SH-SY5Y (cell line): Measurements from ENCODE around the gene BLOC1S4.

Experiments used
- GATA2 ChIP-seq: IDR thresholded peaks from 2 replicates; pipeline ENCODE4 v1.6.1; 2011; ENCODE audit warnings: mild to moderate bottlenecking, low read depth, low read length
- GATA3 ChIP-seq: IDR thresholded peaks from 2 replicates; pipeline ENCODE4 v1.6.1; 2011; ENCODE audit warnings: low read depth, mild to moderate bottlenecking, low read length, moderate library complexity

Gene BLOC1S4

DNA sequence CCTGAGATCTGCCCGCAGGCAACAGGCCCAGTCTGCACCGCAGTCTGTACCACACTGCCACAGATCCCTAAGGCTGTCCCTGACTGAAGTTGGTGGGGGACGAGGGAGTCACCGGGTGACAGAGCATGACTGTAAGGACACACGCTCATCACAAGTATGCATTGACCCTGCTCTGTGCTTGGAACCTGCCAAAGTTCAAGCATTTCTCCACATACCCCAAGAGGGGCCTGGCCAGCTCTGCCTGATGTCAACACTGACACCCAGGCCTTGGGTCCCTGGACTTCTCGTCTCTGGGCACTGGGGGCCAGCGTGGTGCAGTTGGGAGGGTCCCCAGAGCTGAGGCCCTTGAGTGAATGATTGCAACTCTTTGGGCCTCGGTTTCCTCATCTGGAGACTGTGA is 7.9 kb downstream of the BLOC1S4 start:
- TF ChIP-seq GATA2 (no peak), GATA3 (no peak)

DNA sequence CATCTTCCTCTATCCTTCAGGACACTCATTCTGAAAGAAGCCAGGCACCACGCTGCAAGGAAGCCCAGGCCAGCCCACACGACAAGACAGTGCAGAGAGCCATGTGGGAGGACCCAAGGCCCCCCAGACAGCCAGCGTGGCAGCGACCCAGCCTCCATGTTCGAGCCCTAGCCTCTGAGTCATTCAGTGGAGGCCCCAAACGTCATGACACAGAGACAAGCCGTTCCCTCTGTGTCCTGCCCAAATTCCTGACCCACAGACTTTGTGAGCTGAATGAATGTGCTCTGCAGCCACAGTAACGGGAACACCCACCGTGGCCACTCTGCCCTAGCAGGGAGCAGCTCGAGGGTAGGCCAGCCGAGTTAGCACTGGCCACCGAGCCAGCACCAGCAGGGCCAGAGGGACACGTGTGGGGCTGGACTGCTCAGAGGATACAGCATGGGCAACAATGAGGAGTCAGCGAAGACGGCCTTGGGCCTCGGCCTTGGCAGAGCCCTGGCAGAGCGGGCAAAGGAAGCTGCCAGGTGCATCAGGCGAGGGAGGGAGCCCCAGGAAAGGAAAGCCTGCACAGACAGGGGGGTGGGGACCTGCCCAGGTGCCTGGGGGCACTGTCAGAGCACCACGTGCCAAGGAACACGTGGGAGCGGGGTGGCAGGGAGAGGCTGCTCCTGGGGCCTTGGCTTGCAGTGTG is 8.6 kb downstream of the BLOC1S4 start:
- TF ChIP-seq GATA2, result no peak
- no peak for TF ChIP-seq GATA3

DNA sequence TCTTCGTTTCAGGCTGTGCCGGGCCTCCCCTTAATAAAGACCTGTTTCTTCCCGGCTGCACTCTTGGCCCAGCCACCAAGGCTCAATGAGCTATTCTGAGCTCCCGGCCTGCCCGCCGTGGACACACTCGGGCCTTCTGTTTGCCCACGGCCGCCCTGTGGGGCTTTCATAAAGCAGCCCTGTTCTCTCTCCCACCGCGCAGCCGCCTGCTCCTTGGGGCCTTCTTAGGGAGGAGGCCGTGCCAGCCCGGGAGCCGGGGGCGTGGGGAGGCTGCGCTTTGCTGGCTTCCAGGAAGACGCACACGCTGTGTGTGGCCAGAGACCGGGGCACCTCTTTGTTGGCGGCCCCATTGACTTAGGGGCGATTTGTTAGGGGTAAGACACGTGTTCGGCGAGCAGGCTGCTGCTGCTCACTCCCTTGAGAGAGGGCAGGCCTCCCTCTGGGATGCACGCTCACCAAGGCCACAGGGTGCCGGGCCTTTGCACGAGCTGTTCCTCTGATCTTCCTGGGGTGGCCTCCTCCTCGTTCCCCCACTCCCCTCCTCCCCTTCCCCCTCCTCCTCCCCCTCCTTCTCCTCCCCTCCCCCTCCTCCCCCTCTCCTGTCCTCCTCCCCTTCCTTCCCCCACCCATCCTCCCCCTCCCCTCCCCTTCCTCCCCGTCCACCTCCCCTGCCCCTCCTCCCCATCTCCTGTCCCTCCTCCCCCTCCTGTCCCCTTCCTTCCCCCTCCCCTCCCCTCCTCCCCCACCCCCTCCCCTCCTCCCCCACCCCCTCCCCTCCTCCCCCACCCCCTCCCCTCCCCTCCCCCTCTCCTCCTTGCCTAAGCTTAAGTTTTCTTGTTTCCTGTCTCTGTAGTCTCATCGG is 11.3 kb downstream of the BLOC1S4 start:
- TF ChIP-seq GATA3, result no peak
- no peak for TF ChIP-seq GATA2

DNA sequence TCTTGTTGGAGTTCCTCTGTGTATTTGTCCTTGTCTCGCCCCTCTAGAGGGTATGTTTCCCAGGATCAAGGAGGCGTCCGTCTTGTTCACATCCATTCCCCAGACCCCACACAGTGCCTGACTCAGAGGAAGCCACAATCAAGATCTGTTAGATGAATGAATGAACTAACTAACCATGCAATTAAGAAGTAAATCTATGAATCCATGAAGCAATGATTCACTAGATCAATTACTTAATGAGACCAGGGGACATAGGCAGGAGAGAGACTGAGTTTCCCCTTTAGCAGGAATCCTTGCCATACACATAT is 11.9 kb downstream of the BLOC1S4 start:
- no peak for TF ChIP-seq GATA3
- no peak for TF ChIP-seq GATA2

DNA sequence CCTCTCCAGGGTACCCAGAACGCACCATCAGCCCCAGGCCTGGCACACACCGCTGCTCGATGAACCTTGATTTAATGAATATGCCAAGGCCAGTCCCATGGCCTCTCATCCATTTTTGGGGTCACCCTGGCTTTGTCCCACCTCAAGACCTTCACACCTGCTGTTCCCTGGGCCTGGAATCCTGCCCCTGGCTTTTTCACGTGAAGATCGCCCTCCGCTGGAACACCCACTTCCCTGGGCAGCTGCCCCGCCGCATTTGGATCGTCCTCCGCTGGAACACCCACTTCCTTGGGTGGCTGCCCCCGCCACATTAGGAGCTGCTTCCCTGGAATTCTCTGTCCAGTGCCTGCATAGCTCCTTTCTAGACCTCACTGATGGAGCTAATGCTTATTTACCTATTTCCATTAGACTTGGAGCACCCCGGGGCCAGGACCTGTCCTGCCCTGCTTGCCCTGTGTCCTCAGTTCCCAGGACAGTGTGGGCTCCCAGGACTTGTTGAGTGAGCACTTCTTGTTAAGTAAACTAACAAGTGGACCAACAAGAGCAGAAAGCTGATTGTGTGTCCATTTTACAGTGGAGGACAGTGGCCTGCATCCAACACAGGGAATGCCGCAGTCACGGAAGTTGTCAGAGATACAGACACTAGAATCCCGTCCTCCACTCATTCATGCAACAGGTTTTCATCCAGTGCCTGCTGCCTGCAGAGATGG is 12.5 kb downstream of the BLOC1S4 start:
- TF ChIP-seq GATA2, result no peak
- TF ChIP-seq GATA3, result no peak

DNA sequence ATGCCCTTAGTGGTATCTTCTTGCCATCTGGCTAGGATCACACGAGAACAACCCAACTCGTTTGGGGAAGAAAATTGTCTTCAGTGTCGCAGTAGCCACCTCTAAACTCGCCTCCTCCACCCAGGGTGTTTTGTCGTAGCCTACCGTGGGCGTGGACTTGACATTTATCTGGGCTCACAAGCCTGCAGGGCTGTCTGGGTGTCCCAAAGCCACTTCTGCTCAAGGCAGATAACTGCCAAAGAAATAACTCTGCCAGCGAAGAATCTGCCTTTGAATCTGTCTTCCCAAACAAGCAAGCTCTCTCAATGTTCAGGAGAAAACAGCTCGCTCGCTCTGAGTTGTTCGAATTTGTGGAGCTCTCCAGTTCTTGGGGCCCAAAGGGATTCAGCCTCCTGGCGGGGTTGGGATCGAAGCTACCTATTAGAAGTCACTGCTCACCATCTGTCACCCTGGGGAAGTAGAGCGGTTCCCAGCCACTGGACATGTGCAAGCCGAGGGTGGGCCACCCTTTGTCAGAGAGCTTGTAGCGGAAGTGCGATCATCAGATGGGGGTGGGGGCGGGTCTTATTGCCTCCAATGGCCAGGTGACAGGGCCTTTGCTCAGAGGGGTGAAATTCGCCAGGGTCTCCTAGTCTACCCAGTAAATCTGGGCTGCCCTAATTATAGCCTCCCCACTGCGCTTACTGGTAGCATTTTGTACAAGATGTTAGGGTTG is 14.8 kb downstream of the BLOC1S4 start:
- TF ChIP-seq GATA3 (no peak), GATA2 (no peak)

DNA sequence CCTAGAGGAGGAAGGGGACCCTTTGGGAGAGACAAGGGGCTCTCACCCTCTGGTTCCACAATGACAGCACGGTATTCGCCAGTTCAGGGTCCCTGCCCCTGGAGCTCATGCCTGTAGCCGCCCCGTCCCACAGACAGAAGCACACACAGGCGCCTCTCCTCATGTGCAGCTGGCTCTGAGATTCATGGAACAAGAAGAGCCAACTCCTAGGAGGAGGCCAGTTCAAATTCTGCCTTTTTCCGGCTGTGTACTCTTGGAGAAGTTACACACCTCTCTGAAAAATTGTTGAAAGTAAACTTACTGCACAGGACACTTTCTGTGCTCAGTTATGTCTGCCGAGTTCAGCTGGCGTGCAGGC is 15.3 kb downstream of the BLOC1S4 start:
- TF ChIP-seq GATA2 (no peak), GATA3 (no peak)

DNA sequence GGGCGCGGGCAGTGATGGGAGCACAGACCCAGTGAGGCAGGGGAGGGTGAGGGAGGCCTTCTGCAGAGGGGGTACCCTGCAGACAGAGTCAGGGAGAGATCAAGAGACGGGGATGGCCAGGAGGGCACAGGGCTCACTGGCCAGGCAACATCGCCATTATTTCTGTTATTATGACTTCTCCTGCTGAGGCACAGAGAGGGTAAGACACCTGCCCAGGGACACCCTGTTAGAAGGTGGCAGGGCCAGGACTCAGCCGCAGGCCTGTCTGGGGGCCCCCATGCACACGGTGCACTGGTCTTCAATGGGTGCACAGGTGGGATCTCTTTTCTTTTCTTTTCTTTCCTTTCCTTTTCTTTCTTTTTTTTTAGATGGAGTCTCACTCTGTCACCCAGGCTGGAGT is 15.8 kb downstream of the BLOC1S4 start:
- TF ChIP-seq GATA3 (no peak), GATA2 (no peak)

DNA sequence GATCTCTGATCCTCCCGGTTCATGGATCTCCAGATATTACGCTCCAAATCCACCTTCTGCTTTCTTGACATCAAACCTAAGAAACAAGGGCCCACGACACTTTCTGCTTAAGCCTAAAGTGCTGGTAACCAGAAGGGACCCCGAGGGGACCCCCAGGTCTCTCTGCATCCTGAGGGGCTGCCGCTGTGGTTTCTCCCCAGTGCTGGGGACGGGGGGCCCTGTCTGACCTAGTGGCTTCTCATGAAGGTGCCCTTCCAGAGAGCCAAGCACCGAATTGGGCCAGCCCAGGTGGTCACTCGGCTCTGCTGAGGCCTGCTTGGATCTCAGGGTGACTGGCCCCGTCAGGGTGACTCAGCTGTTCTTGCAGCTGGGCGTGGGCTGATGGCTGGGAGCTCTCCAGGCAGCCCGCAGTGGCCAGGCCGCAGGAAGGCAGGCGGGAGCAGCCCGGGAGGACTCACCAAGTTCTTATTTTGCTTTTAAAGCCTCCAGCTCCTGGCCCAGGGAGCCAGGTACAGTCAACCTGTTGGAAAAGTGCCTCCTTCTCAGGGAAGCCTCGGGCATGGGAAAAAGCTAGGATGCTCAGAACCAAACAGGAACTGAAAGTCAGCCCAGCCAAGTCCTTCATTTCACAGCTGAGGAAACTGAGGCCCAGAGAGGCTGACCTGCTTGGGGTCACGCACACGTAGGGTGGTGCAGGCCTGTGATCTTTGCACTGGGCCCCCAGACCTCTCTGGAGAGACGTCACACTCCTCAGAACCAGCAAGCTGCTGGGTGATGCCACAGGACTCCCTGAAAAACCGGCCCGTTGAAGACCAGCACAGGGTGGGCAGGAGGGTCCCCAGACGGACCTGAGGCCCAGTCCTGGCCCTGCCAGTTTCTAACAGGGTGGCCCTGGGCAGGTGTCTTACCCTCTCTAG is 16.7 kb downstream of the BLOC1S4 start:
- no peak for TF ChIP-seq GATA3
- TF ChIP-seq GATA2, result no peak

DNA sequence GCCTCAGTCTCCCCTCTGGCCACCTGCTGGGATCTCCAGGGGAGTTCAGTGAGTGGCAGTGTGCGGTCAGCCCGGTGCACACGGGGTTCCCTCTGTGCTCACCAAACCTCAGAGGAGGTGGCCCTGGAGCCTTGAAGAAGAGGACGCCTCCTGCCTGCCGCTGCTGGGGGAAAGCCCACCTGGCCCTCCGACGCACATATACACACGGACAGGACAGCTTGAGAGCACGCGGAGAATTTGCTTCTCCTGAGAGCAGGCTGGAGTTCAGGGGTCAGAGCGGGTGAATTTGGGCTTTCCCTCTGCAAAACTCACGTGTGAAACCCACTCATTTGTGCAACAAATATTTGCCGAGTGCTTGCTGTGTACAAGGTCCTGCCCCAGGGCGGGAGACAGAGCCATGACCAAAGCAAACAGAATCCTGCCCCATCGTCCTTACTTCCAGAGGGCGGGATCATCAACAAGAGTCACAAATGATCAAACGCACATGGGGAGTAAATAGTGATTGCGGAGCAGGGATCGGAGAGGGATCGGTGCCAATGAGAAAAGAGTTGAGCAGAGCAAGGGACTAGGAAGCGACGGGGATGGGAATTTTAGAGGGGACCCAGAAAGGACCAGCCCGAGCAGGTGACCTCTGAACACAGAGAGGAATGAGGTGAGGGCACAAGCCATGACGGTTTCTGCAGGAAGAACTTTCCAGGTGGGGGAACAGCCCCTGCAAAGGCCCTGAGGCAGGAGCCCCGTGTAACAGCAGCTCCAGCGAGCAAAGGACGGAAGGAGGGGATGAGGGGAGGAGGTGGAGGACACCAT is 17.6 kb downstream of the BLOC1S4 start:
- TF ChIP-seq GATA3 (no peak), GATA2 (no peak)

DNA sequence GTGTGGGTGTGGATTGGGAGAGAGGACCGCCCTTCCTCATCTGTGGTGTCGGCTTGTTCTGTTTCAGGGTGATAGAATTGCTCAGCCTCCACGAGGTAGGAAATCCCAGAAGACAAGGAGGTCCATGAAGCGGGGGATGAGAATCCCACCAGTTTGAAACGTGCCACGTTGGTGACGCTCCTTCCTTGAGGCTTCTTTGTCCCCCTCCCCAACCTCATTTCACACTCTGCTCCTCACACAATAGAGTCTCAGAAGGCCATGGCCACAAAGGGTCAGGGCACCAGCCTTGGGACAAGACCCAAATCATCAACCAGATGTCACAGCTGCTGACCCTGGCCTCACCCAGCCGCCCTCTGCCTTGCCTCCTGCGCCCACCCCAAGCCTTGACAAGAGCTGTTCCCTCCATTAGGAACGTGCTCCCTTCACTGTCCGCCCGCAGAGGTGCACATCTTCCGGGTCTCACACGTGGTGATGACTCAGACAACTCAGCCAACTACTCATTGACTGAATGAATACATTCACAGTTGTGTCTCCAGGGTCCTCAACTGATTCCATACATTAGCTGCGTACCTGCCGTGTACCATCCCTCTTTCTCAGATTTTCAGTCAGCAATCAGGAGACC is 18.3 kb downstream of the BLOC1S4 start:
- TF ChIP-seq GATA2, result no peak
- TF ChIP-seq GATA3, result no peak

DNA sequence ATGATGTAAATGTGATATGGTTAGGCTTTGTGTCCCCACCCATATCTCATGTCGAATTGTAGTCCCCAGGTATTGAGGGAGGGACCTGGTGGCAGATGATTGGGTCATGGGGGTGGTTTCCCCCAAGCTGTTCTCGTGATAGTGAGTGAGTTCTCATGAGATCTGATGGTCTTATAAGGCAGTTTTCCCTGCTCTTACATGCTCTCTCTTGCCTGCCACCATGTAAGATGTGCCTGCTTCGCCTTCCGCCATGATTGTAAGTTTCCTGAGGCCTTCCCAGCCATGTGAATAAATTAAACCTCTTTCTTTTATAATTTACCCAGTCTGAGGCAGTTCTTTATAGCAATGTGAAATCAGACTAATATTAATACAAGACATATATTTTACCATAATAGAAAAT is 23.9 kb downstream of the BLOC1S4 start:
- TF ChIP-seq GATA2 (no peak), GATA3 (no peak)
